Bronchial smooth muscle cell (primary cell): ENCODE results near the gene PIGT. TPM values are rescaled to one million over a fixed set of nuclear protein-coding genes. Genes with fewer than 3 reads are reported as not detected.

Experiments used
- total RNA-seq: library from RNA; depleted of rRNA; stranded (reverse); fragments of >200 nt; gene quantifications from 2 replicates; pipeline ENCODE4 v1.2.1, GENCODE V29; 2014

Gene PIGT
- total RNA-seq = 17.5 and 29.5 TPM in 2 replicates

DNA sequence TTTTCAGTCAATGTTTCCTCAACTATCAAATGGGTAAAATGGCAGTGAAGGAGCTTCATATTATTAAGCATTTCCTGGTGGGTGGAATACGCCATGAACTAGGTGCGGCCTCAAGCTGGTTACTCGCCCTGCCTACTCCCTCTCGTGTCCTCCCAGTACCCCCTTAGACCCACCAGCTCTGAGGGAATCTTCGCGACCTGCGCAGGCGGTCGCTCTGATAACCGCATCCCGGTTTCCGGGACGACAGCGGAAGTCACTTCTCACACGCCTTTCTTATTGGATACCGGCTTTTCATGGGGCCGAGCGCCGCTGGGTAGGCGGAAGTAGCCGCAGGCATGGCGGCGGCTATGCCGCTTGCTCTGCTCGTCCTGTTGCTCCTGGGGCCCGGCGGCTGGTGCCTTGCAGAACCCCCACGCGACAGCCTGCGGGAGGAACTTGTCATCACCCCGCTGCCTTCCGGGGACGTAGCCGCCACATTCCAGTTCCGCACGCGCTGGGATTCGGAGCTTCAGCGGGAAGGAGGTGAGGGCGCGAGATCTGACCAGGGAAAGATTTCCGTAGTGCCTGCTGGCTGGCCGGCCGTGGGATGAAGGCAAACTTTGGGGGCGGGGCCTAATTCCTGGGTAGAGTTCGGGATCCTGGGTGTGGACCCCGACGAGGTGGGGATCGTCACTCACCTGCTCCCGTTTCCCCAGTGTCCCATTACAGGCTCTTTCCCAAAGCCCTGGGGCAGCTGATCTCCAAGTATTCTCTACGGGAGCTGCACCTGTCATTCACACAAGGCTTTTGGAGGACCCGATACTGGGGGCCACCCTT, at the start of gene PIGT:
TSS of gene PIGT (plus strand) at position 320 of the 816 bp plus-strand sequence. CDS start at position 336, 16 bp downstream.

DNA sequence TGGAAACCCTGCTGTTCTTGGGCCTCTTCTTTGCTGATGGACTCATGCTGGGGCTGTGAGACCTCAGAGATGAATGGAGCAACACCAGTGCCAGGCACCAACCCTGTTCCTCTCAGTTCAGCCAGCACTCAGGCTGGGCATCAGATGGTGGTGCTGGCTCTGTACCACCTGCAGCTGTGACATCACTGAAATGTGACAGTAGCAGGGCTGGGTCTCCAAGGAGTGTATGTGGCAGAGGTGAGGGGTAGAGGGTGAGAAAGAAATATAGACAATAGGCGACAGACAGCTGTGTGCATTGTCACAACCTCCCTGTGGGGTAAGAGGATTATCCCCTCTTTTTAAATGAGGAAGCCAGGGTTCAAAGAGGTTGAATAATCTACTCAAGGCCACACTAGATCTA, 37.8 kb upstream of the PIGT start, which contains the start of gene TP53TG5:
TSS of gene TP53TG5 (minus strand) at position 135 of the 400 bp plus-strand sequence. CDS start at position 46, 89 bp downstream.

DNA sequence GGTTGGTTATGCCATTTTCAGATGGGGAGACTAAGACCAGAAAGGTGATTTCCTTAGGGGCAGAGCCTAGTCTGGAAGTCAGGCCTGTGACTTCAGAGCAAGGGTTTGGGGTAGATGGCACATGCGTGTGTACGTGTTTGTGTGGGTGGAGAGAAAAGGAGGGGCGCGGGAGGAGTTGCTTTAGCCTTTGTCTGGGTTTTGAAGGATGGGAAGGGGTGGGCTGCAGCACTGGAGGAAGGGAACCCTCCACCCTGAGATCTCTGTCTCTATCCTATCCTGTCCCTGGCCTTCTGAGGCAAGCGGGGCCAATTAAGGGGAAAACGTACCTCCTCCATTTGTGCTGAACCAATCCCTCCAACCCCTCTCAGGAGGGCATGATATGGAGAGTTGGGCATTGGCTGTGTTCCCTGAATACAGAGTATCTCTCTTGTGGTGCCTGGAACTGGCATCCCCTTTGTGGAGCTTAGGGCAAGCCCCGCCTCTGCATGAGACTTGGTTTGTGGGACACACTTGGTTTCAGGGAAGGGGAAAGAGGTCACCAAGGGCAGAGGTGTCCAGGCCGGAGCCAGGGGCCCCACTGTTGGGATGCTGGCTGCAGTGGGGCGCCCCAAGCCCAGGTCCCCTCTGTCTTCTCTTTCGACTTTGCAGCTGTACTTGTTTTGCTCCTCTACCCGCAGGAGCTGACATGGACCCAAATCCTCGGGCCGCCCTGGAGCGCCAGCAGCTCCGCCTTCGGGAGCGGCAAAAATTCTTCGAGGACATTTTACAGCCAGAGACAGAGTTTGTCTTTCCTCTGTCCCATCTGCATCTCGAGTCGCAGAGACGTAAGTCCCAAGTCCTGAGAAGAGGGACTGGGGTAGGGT, 7.9 kb upstream of the PIGT start, which contains the start of gene DBNDD2:
TSS of gene DBNDD2 (plus strand) at position 507 of the 863 bp plus-strand sequence. CDS start at position 686, 179 bp downstream.

DNA sequence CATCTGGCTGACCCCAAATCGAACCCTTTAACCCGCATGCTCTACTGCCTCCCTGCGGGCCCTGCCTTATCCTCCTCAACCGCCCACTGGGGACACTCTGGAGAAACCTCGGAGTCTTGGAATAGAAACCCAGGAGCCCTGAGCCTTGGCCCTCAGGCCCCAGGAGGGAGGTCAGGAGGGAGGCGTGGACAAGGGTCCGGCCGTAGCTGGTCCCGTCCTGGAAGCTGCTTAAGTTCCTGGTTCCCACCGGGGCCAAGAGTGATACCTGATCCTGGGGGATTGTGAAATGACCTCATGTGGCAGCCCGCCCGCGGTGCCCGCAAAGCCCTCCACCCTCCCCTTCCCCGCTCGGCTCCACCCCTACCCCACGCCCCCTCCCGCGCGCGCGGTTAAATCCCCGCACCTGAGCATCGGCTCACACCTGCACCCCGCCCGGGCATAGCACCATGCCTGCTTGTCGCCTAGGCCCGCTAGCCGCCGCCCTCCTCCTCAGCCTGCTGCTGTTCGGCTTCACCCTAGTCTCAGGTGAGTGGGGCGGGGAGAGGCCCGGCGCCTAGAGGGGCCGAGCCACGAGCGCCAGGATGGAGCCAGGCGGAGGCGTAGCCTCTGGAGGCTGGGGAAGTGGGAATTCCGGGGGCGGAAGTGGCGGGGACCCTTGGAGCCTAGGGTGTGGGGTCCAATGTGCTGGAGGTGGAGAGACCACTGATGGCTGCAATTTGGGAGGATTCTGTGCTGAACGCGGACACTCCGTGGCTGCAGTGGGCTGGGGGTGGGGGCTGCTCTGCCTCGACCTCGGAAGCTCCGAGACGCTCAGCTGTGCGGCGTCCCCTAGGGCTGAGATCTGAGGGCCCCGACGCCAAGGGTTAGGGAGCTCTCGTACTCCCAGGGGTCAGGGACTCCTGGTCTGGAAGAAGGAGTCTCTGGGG, 53.7 kb downstream of the PIGT start, which contains the start of gene WFDC2:
TSS of gene WFDC2 (plus strand) at position 418 of the 926 bp plus-strand sequence. CDS start at position 447, 29 bp downstream.

Other genes with a start within 250 kb of the PIGT start
- gene PI3, start 241.2 kb upstream of the PIGT start, total RNA-seq = not detected in 2 replicates
- gene SEMG1, start 209.1 kb upstream of the PIGT start, total RNA-seq = not detected in 2 replicates
- not detected in 2 replicates for gene SEMG2, start 194.8 kb upstream of the PIGT start, total RNA-seq
- gene SLPI, start 161.6 kb upstream of the PIGT start, total RNA-seq = 1.1 and 2.8 TPM in 2 replicates
- not detected in 2 replicates for gene RBPJL, start 109.3 kb upstream of the PIGT start, total RNA-seq
- gene MATN4, start 107.8 kb upstream of the PIGT start, total RNA-seq = 0.17 TPM in 1 of 2 replicates, not detected in the other
- 78.1 and 98.7 TPM in 2 replicates for gene SDC4, start 67.7 kb upstream of the PIGT start, total RNA-seq
- gene SYS1, start 53.0 kb upstream of the PIGT start, total RNA-seq = 15.8 and 34.5 TPM in 2 replicates
- gene TP53TG5, start 37.8 kb upstream of the PIGT start, total RNA-seq = 0.09 TPM in 1 of 2 replicates, not detected in the other
- 0.34 and 0.63 TPM in 2 replicates for gene DBNDD2, start 7.9 kb upstream of the PIGT start, total RNA-seq
- not detected in 2 replicates for gene WFDC2, start 53.6 kb downstream of the PIGT start, total RNA-seq
- gene SPINT3, start 99.5 kb downstream of the PIGT start, total RNA-seq = not detected in 2 replicates
- gene WFDC6, start 123.3 kb downstream of the PIGT start, total RNA-seq = not detected in 2 replicates
- gene EPPIN, start 131.3 kb downstream of the PIGT start, total RNA-seq = not detected in 2 replicates
- not detected in 2 replicates for gene WFDC8, start 163.1 kb downstream of the PIGT start, total RNA-seq
- gene WFDC10A, start 213.6 kb downstream of the PIGT start, total RNA-seq = not detected in 2 replicates
- gene WFDC9, start 215.1 kb downstream of the PIGT start, total RNA-seq = not detected in 2 replicates